ENCODE measurements around the gene IL32.
A peak's percentile ranks its signal among the peaks of the same experiment; 100 is the strongest.

Gene IL32

GRCh38 chr16:3112058-3112880 is 46.8 kb downstream of the IL32 start, which contains the start of gene ZNF205:
ZNF205 (plus strand) TSS chr16:3112586; CDS start chr16:3113431, 845 bp downstream.
- peak; percentile 36 for DNase-seq (ENCODE audit: low read depth)
- peak within 1 kb of the TSS; percentile 79 for H3K4me3 ChIP-seq (ENCODE audit: low read depth, low read length)
- in situ Hi-C loops (cut with HindIII; ENCODE audit: low sequenced_read_pairs): no loop called here
- no peak for TF ChIP-seq CTCF (IDR thresholded peaks at IDR 0.05; ENCODE audit: low read depth, low read length, missing control alignments)

- peak overlapping the region; percentile 79 for H3K4me3 ChIP-seq (ENCODE audit: low read depth, low read length)
- in situ Hi-C loops (cut with HindIII; ENCODE audit: low sequenced_read_pairs): no loop called here
These were observed 47.6 kb downstream of the IL32 start for GRCh38 chr16:3112881-3113574.

GRCh38 chr16:3113765-3114479 is 48.5 kb downstream of the IL32 start:
- no peak for DNase-seq (ENCODE audit: low read depth)
- TF ChIP-seq CTCF (IDR thresholded peaks at IDR 0.05; ENCODE audit: low read depth, low read length, missing control alignments): no peak
- peak overlapping the region; percentile 79 for H3K4me3 ChIP-seq (ENCODE audit: low read depth, low read length)
- in situ Hi-C loops (cut with HindIII; ENCODE audit: low sequenced_read_pairs): no loop called here

More at GRCh38 chr16:3112881-3113574, 47.6 kb downstream of the IL32 start:
- no peak for DNase-seq (ENCODE audit: low read depth)
- TF ChIP-seq CTCF (IDR thresholded peaks at IDR 0.05; ENCODE audit: low read depth, low read length, missing control alignments): no peak

GRCh38 chr16:3115003-3115402 is 49.6 kb downstream of the IL32 start:
- DNase-seq (ENCODE audit: low read depth): no peak
- no peak for TF ChIP-seq CTCF (IDR thresholded peaks at IDR 0.05; ENCODE audit: low read depth, low read length, missing control alignments)
- in situ Hi-C loops (cut with HindIII; ENCODE audit: low sequenced_read_pairs): no loop called here
- no peak overlapping the region for H3K4me3 ChIP-seq (ENCODE audit: low read depth, low read length)

- H3K4me3 ChIP-seq (ENCODE audit: low read depth, low read length): no peak overlapping the region
- no peak for TF ChIP-seq CTCF (IDR thresholded peaks at IDR 0.05; ENCODE audit: low read depth, low read length, missing control alignments)
- in situ Hi-C loops (cut with HindIII; ENCODE audit: low sequenced_read_pairs): no loop called here
- no peak for DNase-seq (ENCODE audit: low read depth)
These were observed 50.1 kb downstream of the IL32 start for GRCh38 chr16:3115561-3115960.

- no peak for TF ChIP-seq CTCF (IDR thresholded peaks at IDR 0.05; ENCODE audit: low read depth, low read length, missing control alignments)
- no peak overlapping the region for H3K4me3 ChIP-seq (ENCODE audit: low read depth, low read length)
- no peak for DNase-seq (ENCODE audit: low read depth)
- in situ Hi-C loops (cut with HindIII; ENCODE audit: low sequenced_read_pairs): no loop called here
These were observed 52.9 kb downstream of the IL32 start for GRCh38 chr16:3118204-3118790.

Data from astrocyte of the cerebellum (primary cell).